Natural killer cell treated with Interleukin-12 subunit alpha and Interleukin-12 subunit beta and Interleukin-15 and Interleukin-18, amount 100 ng/mL, for 72 hours (primary cell): ENCODE results near the gene ANKRD36B. TPM values are rescaled to one million over a fixed set of nuclear protein-coding genes. Genes with fewer than 3 reads are reported as not detected.
"Not testable (repeated sequence)": the region's sequence is repeated elsewhere in the genome, so short reads cannot be mapped to it uniquely, and the experiment has no call there.

Source experiments
- ATAC-seq, 2 donors: fragments of 150-1000 bp; cut with Tn5 transposase in 1 of 2; sonication (Bioruptor Pico), chemical (Tn5 transposase) in 1 of 2; 2 replicates each; pipeline ENCODE4 v1.10.0; 2021
- DNase-seq: peaks from one replicate; pipeline ENCODE4 v3.0.0; 2022; ENCODE audit warnings: low spot score
- H3K27ac Mint-ChIP-seq, 2 donors: 1 replicate in 1 of 2; 2 replicates in 1 of 2; pipeline ENCODE4 v1.8.0; 2022; ENCODE audit warnings: mixed read lengths in 2 of 2, mild to moderate bottlenecking in 1 of 2, moderate library complexity in 1 of 2
- H3K27me3 Mint-ChIP-seq, 2 donors: 1 replicate in 1 of 2; 2 replicates in 1 of 2; pipeline ENCODE4 v1.8.0; 2022; ENCODE audit warnings: mixed read lengths in 2 of 2
- H3K36me3 Mint-ChIP-seq: one replicate; pipeline ENCODE4 v1.8.0; 2022; ENCODE audit warnings: mixed read lengths
- H3K4me1 Mint-ChIP-seq, 2 donors: 1 replicate in 1 of 2; 2 replicates in 1 of 2; pipeline ENCODE4 v1.8.0; 2022; ENCODE audit warnings: low read depth in 2 of 2, mixed read lengths in 2 of 2, mild to moderate bottlenecking in 1 of 2
- H3K4me3 Mint-ChIP-seq: one replicate; pipeline ENCODE4 v1.8.0; 2022; ENCODE audit warnings: mixed read lengths
- H3K9me3 Mint-ChIP-seq: 2 replicates; pipeline ENCODE4 v1.8.0; 2022; ENCODE audit warnings: mixed read lengths
- total RNA-seq, 2 donors: library from RNA; stranded (reverse); gene quantifications; one replicate each; pipeline ENCODE4 v1.2.3, GENCODE V29; 2022

ANKRD36B gene
- 10 to 100 TPM; 27.7 to 77.7 TPM for total RNA-seq

DNA sequence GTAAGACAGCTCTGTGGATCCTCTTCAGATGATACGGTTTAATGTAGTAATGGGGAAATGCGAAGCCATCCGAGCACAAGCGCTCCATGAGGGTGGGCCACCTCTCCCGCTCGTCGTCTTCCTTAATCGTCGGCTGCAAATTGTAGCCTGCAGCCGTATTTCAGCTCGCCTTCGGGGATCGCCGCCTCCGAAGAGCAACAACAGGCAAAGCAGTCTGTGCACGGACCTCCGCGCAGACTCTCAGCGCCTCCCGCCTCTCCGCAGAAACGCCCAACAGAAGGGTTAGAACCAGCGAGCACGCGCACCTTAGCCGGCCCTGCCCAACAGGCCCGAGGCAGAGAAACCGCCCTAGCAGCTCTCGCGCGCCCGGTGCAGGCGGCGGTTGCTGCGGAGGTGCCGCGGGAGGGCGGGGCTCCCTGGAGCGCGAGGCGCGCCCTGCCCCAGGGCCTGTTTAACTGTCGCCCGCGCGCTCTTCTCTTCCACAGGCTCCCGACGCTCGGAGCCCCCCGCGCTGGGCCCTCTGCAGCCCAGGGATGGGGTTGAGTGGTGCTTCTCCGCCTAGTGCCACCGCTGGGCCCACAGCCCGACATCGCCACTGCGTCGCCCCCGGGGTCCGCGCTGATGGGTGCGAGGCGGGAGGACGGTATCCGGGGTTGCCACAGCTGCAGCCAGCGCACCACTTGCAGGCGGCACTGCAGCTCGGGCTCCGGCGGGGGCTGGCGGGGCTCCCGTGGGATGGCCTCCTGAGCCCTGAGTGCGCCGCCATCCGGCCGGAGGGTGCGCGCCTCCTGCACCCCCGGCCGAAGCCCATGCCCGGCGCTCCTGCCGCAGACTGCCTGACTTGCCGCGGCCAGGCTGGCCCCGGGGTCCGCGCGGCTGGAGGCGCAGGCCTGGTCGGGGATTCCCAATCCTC lies at the start of gene ANKRD36B:
ANKRD36B (minus strand) TSS at position 280 of the 913 bp plus-strand sequence; CDS start at position 88, 192 bp downstream.
- Mint-ChIP-seq H3K4me3 (peak within 1 kb of the TSS; percentile 98), H3K27me3 (peaks cover 0 to 12% of the 10 kb centered on the region in 2 donors), H3K27ac (peak within 1 kb of the TSS; percentile 95 to 97)
- not testable (repeated sequence) for H3K36me3 Mint-ChIP-seq, H3K4me1 Mint-ChIP-seq, H3K9me3 Mint-ChIP-seq
- DNase-seq (peak; percentile 66), ATAC-seq (peak; percentile 82 to 85)

DNA sequence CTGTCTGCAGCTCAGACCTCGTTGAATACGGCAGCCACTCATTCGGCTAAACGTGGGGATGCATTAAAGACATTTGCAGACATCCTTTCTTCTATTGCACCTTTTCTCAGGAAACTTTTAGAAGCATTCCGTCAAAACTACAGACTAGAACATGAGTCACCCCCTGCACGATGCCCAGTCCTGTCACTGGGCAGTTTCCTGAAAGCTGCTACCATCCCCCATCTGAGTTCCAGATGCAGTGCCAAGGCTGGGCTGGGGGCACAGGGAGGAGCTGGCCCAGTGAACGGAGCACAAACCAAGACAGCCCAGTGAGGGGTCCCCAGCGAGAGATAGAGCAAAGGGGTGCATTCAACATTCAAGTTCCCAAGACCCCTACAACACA lies 36.4 kb upstream of the ANKRD36B start:
- not testable (repeated sequence) for H3K9me3 Mint-ChIP-seq, DNase-seq, ATAC-seq, H3K27ac Mint-ChIP-seq, H3K4me1 Mint-ChIP-seq, H3K4me3 Mint-ChIP-seq, H3K36me3 Mint-ChIP-seq
- H3K27me3 Mint-ChIP-seq = peaks cover 9 to 13% of the 10 kb centered on the region in 2 donors

DNA sequence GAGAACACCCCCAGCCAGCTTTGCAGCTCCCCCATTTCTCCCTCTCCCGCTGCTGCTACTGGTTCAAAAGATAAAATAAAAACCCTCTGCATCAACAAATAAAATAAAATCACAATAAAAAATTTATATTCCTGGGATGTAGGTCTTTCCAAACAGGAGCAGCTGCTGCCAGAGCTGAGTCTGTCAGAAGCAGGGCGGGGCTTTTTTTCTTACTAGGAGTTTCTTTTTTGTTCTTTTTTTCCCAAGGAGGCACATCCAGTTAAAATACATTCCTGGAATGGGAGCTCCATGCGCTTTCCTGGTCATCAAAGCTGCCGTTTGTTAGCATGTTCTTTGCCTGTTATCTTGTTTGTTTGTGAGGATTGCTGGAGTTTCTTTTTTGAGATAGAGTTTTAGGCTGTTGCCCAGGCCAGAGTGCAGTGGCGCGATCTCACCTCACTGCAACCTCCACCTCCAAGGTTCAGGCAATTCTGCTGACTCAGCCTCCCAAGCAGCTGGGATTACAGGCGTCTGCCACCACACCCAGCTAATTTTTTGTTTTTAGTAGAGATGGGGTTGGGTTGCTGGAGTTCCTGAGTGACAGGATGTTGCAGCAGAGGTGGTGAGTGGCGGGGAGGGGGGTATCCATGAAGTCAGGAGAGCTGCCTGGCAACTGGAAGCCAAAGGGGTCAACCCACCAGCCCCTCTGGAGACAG lies 35.8 kb upstream of the ANKRD36B start:
- not testable (repeated sequence) for H3K4me3 Mint-ChIP-seq, H3K4me1 Mint-ChIP-seq, H3K36me3 Mint-ChIP-seq, H3K27me3 Mint-ChIP-seq, H3K27ac Mint-ChIP-seq, DNase-seq, ATAC-seq, H3K9me3 Mint-ChIP-seq

DNA sequence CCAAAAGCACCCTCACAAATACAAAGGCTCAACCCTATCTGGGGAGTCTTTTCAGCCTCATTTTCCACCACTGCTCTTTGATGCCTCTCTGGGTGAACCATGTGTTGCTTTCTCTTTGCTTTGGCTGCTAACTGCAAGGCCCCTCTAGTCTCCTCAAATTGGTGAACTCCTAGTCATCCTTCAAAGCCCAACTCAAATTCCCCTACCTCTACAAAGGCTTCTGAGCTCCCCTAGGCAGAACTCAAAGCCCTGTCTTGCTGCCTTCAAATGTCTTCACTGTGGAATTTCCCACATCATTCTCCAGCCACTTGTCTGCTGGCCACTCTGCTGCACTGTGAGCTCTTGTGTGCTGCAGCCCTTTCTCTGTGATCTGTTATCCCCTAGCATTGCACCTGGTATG lies 33.3 kb upstream of the ANKRD36B start:
- H3K27me3 Mint-ChIP-seq, H3K4me1 Mint-ChIP-seq, H3K4me3 Mint-ChIP-seq, ATAC-seq, H3K9me3 Mint-ChIP-seq, H3K36me3 Mint-ChIP-seq, H3K27ac Mint-ChIP-seq, DNase-seq: not testable (repeated sequence)

DNA sequence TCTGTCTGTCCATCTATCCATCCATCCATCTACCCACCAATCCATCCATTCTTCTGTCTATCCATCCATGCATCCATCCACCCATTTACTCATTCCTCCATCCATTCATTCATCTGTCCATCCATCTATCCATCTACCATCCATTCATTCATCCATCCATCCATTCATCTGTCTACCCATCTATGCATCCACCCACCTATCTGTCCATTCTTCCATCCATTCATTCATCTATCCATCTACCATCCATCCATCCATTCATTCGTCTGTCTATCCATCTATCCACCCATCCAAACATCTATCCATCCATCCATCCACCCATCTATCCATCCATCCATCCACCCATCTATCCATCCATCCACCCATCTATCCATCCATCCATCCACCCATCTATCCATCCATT lies 30.8 kb upstream of the ANKRD36B start:
- H3K27me3 Mint-ChIP-seq, H3K4me3 Mint-ChIP-seq, ATAC-seq, H3K27ac Mint-ChIP-seq, H3K36me3 Mint-ChIP-seq, H3K9me3 Mint-ChIP-seq, H3K4me1 Mint-ChIP-seq, DNase-seq: not testable (repeated sequence)

DNA sequence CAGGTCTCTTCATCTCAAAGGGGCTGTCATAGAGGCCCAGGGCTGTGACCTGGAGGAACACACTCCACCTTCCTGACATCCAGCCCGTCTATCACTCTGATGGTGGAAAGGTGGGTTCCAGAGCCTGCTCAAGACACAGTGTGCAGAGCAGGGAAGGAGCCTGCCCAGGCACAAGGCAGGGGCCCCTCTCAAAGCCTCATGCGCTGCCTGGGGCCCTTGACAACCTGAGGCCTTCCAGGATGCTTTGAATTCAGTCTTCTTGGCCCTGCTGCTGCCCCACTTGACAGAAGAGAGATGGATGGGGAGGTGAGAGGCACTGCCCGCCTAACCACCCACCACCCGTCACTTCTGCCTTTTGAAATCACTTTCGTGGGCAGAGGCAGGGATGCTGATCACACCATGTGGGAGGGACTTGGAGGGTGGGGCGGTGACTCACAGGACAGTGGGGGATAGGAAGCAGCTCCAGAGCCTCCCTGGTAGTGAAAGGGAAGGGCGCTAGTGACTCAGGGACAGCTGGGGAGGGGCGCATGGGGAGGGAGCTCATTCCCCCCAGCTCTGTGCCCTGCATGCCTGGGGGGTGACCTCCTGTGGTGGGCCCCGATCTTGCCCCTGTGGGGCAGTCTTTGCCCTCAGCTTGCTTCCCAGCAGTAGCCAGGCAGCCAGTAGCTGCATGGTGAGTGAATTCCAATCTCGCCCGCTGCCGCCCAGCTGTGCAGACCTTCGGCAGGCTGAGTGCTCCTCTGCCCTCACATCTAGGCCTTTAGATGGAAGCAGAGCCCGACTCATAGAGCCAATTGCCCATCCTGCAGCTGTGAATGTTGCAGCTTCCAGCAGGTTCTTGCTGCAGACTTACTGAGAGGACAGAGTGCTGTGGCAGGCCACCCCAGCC lies 29.5 kb upstream of the ANKRD36B start:
- H3K27ac Mint-ChIP-seq, H3K9me3 Mint-ChIP-seq, H3K27me3 Mint-ChIP-seq, H3K4me1 Mint-ChIP-seq, H3K36me3 Mint-ChIP-seq, H3K4me3 Mint-ChIP-seq, DNase-seq: not testable (repeated sequence)
- ATAC-seq = peak; percentile 59 to 90

DNA sequence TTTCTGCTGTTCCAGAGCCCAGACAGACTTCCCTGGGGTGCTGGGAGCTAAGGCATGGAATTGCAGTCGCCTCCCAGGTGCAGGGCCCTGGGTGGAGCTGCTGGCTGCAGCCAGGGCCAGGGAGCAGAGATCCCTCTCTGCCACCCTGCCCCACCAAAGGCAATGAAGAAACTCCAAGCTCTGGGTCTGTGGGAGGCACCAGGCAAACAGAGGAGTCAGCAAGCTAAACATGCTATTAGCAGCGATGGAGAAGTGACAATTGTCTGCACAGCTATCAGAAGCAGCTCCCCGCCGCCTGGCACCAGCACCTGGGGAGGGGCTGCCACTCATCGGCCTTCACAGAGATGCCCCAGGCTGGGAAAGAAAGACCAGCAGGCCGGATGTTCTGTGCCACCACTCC lies 28.2 kb upstream of the ANKRD36B start:
- no peak for DNase-seq
- Mint-ChIP-seq H3K4me1 (no peaks in the 10 kb centered on the region), H3K27me3 (no peaks in the 10 kb centered on the region), H3K9me3 (no peaks in the 10 kb centered on the region), H3K27ac (no peak overlapping the region), H3K4me3 (no peak overlapping the region), H3K36me3 (no peaks in the 10 kb centered on the region)
- no peak for ATAC-seq

DNA sequence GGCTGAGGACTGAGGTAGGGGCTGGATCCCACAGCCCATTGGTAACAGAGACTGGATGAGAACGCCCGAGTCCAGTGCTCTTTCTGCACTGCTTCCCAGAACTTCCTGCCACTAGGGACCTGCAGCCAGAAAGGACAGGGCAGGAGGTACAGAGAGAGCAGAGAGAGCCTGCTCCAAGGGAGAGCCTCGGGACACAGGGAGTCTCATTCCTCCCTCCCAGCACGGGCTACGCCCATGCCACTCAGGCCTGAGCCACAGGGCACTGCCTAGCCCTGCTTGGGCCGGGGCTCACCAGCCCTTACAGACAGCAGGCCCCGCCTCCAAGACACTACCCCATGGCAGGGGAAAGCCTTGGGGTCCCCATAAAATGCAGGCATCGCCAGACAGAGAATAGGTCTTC lies 26.1 kb upstream of the ANKRD36B start:
- not testable (repeated sequence) for H3K27me3 Mint-ChIP-seq, H3K4me3 Mint-ChIP-seq, ATAC-seq, H3K9me3 Mint-ChIP-seq, DNase-seq, H3K27ac Mint-ChIP-seq, H3K36me3 Mint-ChIP-seq, H3K4me1 Mint-ChIP-seq

DNA sequence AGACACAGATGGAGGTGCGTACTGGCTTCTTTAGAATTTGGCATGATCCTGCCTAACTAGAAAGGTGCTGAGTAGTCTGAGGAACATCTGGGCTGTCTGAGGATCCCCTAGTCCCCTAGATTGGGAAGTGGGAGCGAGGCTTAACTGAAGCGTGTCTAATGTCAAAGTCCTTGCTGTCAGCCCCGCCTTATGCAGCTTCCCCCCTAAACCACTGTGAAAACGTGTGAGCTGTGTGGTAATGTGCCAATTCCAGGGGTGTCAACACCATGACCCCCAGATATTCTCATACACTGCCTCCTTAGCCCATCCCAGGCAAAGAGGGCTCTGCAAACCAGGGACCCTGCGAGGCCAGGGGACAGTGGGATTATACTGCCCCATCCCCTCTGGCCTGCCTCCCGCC lies 22.2 kb upstream of the ANKRD36B start:
- not testable (repeated sequence) for ATAC-seq, H3K4me1 Mint-ChIP-seq, H3K36me3 Mint-ChIP-seq, H3K27ac Mint-ChIP-seq, H3K9me3 Mint-ChIP-seq, H3K27me3 Mint-ChIP-seq, H3K4me3 Mint-ChIP-seq, DNase-seq

DNA sequence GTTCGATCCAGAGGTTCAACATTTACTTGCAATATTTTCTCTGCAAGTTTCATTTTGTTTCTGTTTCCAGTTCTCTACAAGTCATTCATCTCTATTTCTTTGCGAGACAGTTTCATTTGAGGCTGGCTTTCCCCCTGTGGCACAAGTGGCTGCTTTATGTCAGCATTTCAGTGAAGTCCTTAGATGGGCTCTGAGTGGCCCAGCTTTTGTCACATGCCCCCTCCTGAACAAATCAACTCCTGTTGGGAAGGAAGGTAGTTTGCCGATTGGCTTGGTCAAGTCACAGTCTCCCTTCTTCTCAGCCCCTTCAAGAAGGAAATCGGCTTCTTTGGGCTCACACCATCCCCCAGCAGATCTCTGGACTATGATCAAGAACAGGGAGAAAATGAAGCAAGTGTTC lies 19.1 kb upstream of the ANKRD36B start:
- H3K9me3 Mint-ChIP-seq, ATAC-seq, H3K4me3 Mint-ChIP-seq, DNase-seq, H3K27me3 Mint-ChIP-seq, H3K4me1 Mint-ChIP-seq, H3K27ac Mint-ChIP-seq, H3K36me3 Mint-ChIP-seq: not testable (repeated sequence)

DNA sequence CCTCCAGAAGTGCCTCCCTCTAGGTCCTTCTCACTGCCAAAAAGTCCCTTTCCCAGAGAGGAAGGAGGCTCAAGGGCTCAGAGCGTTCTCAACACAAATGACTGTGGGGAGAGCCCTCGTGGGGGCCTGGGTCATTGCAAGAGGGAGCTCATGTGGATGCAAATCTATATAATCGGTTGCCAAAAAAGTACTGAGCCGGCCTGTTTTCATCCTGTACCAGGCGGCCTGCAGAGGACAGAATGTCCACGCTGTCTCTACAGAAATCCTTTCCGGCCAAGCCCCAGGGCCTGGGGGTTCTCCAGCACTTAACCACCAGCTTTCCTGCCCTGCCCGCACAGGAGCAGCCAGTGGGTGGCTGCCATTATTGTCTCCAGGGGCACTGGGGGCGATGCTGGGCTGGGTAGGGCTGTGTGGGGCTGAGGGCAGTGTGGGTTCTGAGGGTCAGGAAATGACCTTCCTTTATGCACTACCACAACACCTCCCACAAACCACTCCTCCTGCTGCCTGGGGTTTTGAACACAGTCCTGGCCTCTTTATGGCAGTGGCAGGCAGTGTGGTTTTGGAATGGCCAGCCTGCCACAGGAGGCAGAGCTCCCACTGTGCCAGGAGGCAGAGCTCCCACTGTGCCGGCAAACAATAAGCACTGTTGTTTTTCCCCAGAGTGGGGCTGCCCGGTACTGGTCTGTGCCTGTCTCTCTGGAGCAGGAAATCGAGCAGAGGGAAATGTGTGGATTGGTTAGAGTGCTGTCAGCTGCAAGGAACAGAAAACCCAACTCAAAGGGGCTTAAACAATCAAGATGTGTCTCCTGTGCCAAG lies 16.1 kb upstream of the ANKRD36B start:
- peak; percentile 56 to 58 for ATAC-seq

DNA sequence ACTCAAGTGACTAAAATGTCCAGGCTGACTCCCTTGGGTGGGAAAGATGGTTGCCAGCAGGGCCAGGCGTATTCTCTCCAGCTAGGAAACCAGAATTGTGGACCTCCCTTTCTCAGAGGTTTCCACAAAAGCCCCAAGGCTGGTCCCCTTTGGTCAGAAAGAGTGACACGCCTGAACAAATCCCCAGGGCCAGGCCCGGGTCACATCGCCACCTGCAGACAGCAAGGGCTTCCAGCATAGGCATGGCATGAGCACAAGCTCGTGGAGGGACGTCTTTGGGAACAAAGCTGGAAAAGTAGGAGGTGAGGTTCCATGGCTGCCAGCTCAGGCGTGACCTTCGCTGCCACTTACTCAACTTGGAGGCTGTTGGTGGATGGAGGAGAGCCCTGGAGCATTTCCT lies 15.4 kb upstream of the ANKRD36B start:
- not testable (repeated sequence) for H3K4me3 Mint-ChIP-seq, H3K27ac Mint-ChIP-seq, H3K9me3 Mint-ChIP-seq, ATAC-seq, H3K4me1 Mint-ChIP-seq, DNase-seq, H3K36me3 Mint-ChIP-seq
- peaks cover 10 to 16% of the 10 kb centered on the region in 2 donors for H3K27me3 Mint-ChIP-seq

More for the DNA sequence above, 16.1 kb upstream of the ANKRD36B start:
- peaks cover 4 to 10% of the 10 kb centered on the region in 2 donors for H3K27me3 Mint-ChIP-seq
- not testable (repeated sequence) for H3K4me1 Mint-ChIP-seq, DNase-seq, H3K36me3 Mint-ChIP-seq, H3K27ac Mint-ChIP-seq, H3K4me3 Mint-ChIP-seq, H3K9me3 Mint-ChIP-seq

DNA sequence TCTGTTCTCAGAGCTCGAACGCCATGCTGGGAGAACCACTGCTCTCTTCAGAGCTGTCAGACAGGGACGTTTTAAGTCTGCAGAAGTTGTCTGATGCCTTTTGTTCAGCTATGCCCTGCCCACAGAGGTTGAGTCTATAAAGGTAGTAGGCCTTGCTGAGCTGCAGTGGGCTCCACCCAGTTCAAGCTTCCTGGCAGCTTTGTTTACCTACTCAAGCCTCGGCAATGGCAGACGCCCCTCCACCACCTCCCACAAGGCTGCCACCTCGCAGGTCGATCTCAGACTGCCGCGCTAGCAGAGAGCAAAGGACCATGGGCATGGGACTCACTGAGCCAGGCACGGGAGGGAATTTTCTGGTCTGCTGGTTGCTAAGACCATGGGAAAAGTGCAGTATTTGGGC lies 11.9 kb upstream of the ANKRD36B start:
- H3K27me3 Mint-ChIP-seq = peaks cover 18 to 34% of the 10 kb centered on the region in 2 donors
- not testable (repeated sequence) for DNase-seq, H3K4me1 Mint-ChIP-seq, H3K9me3 Mint-ChIP-seq, ATAC-seq, H3K36me3 Mint-ChIP-seq, H3K27ac Mint-ChIP-seq, H3K4me3 Mint-ChIP-seq
